Measurements from ENCODE around the gene PHACTR2.
"Not testable (repeated sequence)": the region's sequence is repeated elsewhere in the genome, so short reads cannot be mapped to it uniquely, and the experiment has no call there.

PHACTR2 gene

DNA sequence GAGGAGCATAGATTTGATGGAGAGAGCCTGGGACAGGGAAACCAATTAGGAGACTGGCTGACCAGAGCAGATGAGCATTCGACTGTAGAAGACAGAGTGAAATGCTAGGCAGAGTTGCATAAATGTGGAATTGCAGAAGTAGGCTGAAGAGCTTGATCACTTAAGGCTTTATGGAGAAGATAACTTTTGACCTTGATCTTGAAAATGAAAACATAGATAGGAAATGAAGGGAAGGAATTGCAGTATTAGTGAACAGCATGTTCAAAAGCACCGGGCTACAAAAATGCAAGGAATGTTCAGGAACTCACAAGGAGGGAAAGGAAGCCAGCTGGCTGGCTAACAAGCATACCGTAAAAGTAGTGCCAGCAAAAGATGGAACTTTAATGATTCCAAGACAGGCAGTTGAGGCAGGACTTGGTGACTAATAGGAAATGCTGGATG, 144.8 kb downstream of the PHACTR2 start:
- peak in 1 of 2 donors; percentile 38 for DNase-seq

DNA sequence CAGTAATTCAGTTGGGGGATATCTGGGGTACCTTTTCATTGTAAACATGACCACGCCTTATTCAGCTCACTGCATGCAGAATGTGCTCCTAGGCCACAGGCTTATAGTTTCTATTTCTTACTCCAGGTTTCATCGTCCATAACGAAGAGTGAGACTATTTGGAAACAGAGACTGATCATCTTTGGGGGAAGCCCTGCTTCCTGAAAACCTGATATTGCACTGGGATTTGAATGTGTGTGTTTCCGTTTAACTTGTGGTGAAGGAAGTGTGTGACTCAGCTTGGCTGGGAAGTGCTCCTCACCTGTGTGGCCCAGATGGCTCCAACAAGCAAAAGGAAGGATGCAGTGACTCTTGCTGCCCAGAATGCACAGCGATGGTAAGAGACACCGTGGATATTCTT, 145.8 kb downstream of the PHACTR2 start:
- DNase-seq: no peak

DNA sequence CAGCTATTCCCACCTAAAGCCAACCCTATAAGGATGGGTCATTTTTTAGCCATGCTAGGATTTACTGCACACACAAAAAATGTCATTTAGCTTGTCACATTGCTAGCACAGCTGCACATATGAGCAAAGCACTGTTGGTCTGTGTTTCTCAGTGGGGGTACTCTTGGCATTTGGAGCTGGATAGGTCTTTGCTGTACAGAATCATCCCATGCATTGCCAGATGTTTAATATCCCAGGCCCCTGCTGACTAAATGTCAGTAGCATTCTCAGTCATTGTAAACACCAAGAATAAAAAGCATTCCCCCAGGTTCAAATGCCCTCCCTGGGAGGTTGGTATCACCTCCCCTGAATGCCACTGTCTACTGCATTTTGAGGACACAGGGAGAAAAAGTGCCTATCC, 150.8 kb downstream of the PHACTR2 start:
- no peak for DNase-seq

DNA sequence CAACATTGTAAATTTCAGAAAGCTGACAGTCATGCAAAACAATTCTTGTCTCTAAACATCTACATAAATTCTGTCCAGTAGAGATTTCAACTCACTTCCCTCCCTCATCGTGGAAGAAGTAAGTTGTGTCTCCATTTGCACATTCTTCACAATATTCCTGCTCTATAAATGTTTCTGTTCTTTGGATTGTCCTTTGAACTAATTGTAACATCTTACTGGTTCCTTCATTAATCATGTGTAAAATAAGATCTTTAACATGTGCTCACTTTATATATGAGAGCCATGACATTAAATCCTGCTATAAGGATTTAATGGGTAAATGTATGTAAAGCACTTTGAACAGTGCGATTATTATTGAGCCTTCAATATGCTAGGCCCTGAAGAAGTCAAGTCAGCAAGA, 158.4 kb downstream of the PHACTR2 start:
- no peak for DNase-seq

GRCh38 chr6:143838395-143838794, 160.6 kb downstream of the PHACTR2 start:
- no peak for DNase-seq

- no peak for DNase-seq
Measured at GRCh38 chr6:143839196-143839595, 161.4 kb downstream of the PHACTR2 start.

DNA sequence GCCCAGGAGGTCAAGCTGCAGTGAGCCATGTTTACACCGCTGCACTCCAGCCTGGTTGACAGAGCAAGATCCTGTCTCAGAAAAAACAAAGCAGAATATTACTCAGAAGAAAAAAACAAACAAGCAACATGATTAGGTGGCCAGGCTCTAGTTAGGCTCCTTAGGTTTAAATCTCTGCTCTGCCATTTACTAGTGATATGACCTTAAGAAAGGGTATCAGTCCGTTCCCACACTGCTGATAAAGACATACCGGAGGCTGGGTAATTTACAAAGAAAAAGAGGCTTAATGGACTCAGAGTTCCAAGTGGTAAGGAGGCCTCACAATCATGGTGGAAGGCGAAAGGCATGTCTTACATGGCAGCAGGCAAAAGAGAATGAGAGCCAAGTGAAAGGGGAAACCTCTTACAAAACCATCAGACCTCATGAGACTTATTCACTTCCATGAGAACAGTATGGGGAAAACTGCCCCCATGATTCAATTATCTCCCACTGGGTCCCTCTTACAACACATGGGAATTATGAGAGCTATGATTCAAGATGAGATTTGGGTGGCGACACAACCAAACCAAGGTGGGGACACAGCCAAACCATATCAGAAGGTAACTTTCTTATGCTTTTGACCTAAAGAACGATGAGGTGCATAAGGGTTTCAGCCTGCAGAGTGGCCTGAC, 163.0 kb downstream of the PHACTR2 start:
- peak; percentile 43 to 73 for DNase-seq

GRCh38 chr6:143842461-143842901, 164.7 kb downstream of the PHACTR2 start:
- peak; percentile 46 to 52 for DNase-seq

DNA sequence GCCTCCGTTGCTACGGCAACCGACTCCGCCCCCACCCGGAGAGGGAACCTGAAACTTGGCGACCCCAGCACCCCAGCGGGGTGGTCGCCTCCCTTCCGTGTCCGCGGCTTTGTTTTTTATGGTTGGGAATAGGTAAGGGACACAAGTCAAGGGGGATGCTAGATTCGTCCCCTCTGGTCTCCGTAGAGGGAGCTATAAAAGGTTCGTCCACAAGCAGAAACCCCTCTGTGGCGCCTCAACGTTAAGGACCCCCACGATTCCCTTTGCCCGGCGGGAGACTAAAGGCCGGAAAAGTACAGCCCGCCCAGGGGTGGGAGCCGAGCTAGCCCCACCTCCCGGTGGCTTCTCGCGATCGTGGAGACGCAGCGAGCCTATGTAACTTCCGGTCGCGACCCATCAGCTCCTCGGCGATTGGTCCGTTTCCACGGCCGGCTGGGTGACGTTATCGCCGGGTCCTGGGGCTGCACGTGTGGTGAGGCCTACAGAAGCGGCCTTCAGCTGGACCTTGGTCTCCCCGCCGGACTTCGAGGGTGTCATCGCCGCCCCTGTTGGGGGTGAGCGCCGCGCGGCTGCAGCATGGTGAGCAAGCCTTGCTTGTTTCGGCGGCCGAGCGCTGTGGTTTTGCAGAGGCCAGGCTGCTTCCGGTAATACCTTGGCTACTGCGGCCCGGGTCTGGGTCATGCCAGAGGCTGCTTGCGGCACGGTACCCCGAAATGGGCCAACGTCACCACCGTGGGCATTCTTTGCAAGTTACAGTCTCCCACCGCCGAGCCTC, 165.3 kb downstream of the PHACTR2 start, which contains the start of gene LTV1:
TSS of gene LTV1 (plus strand) at position 437 of the 775 bp plus-strand sequence. CDS start at position 577, 140 bp downstream.
- peak; percentile 93 to 95 for DNase-seq

GRCh38 chr6:143843677-143843999, 165.9 kb downstream of the PHACTR2 start:
- DNase-seq: peak in 1 of 2 donors; percentile 10

DNA sequence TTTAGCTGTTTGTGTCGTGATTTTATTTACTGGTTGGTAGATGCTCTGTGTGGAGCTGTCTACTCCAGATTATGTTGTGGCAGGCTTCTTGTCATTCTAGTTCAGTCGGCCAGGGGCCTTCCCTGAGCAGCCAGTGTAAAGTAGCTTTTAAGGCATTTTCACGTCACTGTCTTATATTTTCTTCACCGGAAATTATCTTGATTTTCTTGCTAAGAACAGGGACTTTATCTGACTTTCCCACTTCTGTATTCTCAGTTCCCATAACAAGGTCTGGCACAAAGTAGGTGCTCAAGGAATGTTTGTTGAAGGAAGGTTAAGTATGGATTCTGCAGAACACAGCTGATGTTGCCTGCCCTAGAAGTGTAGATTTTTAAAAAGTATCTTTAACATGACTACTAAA, 166.2 kb downstream of the PHACTR2 start:
- peak; percentile 23 to 32 for DNase-seq

GRCh38 chr6:143845033-143845432, 167.3 kb downstream of the PHACTR2 start:
- DNase-seq: peak in 1 of 2 donors; percentile 10

DNA sequence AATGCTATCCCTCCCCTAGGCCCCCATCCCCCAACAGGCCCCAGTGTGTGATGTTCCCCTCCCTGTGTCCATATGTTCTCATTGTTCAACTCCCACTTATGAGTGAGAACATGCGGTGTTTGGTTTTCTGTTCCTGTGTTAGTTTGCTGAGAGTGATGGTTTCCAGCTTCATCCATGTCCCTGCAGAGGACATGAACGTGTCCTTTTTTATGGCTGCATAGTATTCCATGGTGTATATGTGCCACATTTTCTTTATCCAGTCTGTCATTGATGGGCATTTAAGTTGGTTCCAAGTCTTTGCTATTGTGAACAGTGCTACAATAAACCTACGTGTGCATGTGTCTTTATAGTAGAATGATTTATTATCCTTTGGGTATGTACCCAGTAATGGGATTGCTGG, 173.9 kb downstream of the PHACTR2 start:
- not testable (repeated sequence) for DNase-seq

DNA sequence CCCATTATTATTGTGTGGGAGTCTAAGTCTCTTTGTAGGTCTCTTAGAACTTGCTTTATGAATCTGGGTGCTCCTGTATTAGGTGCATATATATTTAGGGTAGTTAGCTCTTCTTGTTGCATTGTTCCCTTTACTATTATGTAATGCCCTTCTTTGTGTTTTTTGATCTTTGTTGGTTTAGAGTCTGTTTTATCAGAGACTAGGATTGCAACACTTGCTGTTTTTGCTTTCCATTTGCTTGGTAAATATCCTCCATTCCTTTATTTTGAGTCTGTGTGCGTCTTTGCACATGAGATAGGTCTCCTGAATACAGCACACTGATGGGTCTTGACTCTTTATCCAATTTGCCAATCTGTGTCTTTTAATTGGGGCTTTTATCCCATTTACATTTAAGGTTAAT, 177.3 kb downstream of the PHACTR2 start:
- DNase-seq: not testable (repeated sequence)

GRCh38 chr6:143856762-143857161, 179.0 kb downstream of the PHACTR2 start:
- not testable (repeated sequence) for DNase-seq

DNA sequence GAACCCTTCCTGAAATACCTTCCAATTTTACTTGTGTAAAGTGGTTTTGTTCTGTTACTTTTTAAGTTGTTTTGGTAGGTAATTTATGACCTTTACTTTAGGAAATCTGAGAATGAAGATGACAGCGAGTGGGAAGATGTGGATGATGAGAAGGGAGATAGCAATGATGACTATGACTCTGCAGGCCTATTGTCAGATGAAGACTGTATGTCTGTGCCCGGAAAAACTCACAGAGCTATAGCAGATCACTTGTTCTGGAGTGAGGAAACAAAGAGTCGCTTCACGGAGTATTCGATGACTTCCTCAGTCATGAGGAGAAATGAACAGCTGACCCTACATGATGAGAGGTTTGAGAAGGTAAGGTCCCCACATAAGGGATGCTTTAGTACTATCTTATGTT, 179.9 kb downstream of the PHACTR2 start:
- no peak for DNase-seq

DNA sequence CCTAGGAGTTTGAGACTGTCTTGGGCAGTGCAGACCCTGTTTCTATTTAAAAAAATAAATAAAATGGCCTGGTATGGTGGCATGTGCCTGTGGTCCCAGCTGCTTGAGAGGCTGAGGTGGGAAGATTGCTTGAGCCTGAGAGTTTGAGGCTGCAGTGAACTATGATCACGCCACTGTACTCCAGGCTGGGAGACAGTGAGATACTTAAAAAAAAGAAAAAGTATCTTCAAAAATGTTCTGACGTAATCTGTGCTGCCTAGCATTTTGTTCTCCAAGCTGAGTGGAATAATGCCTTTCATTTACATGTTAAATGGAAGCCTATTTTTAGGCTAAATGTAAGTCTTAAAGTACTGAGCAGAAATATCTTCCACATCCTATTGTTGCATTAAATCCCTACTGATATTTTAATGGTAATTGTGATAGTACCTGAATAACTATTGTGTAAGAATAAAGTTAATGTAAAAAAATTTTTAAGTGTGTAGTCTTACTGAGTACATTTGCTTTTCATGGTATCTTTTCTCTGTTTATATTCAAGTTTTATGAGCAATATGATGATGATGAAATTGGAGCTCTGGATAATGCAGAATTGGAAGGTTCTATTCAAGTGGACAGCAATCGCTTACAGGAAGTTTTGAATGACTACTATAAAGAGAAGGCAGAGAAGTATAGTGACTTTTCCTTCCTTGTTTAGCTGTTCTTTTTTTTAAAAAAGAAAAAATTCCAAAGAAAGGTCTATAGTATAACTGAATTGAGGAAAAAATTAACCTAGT, 182.3 kb downstream of the PHACTR2 start:
- no peak for DNase-seq

GRCh38 chr6:143863771-143864170, 186.0 kb downstream of the PHACTR2 start:
- no peak for DNase-seq

- no peak for DNase-seq
Measured at GRCh38 chr6:143864234-143864633, 186.5 kb downstream of the PHACTR2 start, which contains the start of gene ZC2HC1B. ZC2HC1B (plus strand) TSS chr6:143864474; CDS start chr6:143864540, 66 bp downstream.

DNA sequence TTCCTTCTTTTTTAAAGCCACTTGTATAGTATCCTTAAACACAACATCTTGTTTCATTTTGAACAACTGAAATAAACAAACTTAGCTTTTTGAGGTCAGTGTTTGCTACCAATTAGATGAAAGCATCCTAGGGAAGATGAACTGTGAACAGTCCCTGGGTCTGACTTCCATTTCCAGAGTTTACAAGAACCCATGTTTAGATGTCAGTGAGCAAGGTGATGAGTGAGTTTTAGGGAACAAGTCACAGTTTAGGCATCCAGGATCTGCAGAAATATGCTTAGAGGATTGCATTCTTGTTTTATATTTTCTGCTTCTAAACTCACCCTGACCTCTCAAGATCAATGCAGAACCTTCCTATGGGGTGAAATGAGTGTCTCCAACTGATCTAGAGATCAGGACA, 189.5 kb downstream of the PHACTR2 start:
- DNase-seq: no peak

DNA sequence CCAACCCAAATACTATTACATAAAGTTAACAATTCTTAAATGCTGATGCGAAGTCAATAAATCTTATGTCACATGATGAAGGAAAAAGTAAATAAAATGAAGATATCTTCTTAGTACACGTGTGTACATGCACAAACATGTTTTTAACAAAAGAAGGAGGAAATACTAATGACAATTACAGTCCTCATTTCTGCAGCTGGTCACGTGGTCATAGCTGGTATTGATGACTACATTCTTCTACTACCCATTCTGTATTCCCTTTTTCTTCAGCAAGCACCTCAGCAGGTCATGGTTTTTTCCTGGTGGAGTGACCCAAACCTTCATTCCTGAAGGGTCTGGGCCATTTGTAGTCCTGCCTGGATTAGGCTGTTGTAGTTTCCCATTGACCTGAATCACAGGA, 191.0 kb downstream of the PHACTR2 start:
- not testable (repeated sequence) for DNase-seq

GRCh38 chr6:143871202-143871730, 193.5 kb downstream of the PHACTR2 start:
- DNase-seq: not testable (repeated sequence)

- DNase-seq: peak in 1 of 2 donors; percentile 59
Measured at GRCh38 chr6:143872201-143872600, 194.4 kb downstream of the PHACTR2 start.

All from inflammatory macrophage treated with lipopolysaccharide for 1 hour (primary cell).